Stimulated activated CD4-positive, alpha-beta T cell treated with anti-CD3 and anti-CD28 coated beads, Interleukin-15, amount 100 ng/mL, for 24 hours (primary cell): ENCODE data around the gene SERPINA9.
"Not testable (repeated sequence)": the region's sequence is repeated elsewhere in the genome, so short reads cannot be mapped to it uniquely, and the experiment has no call there.

ENCODE experiments used
- DNase-seq: peaks from one replicate; pipeline ENCODE4 v3.0.0-alpha.2; 2020

The SERPINA9 gene

DNA sequence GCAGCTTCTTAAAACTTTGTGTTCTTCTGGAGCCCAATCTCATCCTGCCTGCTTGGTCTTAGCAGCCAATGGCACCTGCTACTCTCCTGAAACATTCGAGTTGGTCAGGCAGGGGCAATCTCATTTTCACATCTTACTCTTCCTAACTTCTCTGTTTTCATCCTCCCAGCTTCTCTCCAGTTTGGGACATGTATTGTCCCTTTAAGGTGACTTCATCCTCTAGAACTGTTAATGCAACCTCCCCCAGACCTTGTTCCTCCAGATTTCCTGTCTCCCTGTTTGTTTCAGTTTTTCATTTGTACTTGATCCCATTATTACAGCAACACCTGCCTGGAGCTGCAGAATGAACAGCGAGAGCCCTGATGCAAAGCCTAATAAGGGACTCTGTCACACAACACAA is 54.7 kb downstream of the SERPINA9 start:
- no peak for DNase-seq

DNA sequence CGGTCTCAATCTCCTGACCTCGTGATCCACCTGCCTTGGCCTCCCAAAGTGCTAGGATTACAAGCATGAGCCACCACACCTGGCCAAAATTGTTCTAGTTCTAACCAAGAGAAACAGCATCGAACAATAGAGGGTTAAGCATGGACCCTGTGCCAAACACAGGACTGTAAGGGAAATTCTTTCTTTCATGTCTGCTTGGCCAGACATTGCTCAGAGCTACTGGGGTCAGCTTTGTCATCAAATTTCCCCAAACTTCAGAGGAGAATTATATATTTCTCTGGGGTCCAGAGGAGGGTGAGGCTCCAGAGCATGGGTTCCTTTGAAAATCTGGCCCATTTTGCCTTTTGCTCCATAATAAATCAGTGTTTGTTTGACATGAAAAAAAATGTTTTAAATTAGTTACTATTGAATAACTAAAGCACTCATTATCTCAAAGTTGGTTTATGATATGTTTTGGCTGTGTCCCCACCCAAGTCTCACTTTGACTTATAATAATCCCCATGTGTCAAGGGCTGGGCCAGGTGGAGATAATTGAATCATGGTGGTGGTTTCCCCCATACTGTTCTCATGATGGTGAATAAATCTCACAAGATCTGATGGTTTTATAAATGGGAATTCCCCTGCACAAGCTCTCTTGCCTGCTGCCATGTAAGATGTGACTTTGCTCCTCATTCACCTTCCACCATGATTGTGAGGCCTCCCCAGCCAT is 58.3 kb downstream of the SERPINA9 start:
- DNase-seq: not testable (repeated sequence)
